SK-N-MC (cell line): ENCODE results near the gene AK1.
"Not testable (repeated sequence)": the region's sequence is repeated elsewhere in the genome, so short reads cannot be mapped to it uniquely, and the experiment has no call there.

Experiments
- DNase-seq: peaks from one replicate; pipeline ENCODE4 v3.0.0-alpha.2; 2011; ENCODE audit warnings: low read depth, low spot score
- H3K27ac ChIP-seq: fragments of 200-600 bp; sonication (generic); 2 replicates; pipeline ENCODE4 v1.5.1; 2016; ENCODE audit warnings: mixed run types
- H3K36me3 ChIP-seq: fragments of 200-600 bp; sonication (generic); 2 replicates; pipeline ENCODE4 v1.6.1; 2017; ENCODE audit warnings: antibody characterized with exemption, low read length, mixed read lengths; ENCODE audit not compliant: insufficient read depth
- H3K4me3 ChIP-seq: fragments of 200-600 bp; sonication (generic); 2 replicates; pipeline ENCODE4 v1.5.1; 2016
- H3K9ac ChIP-seq: fragments of 200-600 bp; sonication (generic); 2 replicates; pipeline ENCODE4 v1.8.0; 2017; ENCODE audit warnings: mixed run types, mixed read lengths; ENCODE audit not compliant: insufficient read length
- H3K9me3 ChIP-seq: fragments of 200-600 bp; sonication (generic); 2 replicates; pipeline ENCODE4 v1.6.1; 2017; ENCODE audit warnings: low read depth, mild to moderate bottlenecking, antibody characterized with exemption, low read length, moderate library complexity, mixed read lengths
- EZH2 ChIP-seq: fragments of 200-600 bp; sonication (generic); IDR thresholded peaks from one replicate; pipeline ENCODE4 v1.6.1; 2017; ENCODE audit warnings: antibody characterized with exemption
- FOXP2 ChIP-seq: optimal IDR thresholded peaks from 2 replicates; pipeline ENCODE3; 2011; ENCODE audit warnings: mild to moderate bottlenecking, moderate library complexity; ENCODE audit not compliant: insufficient read depth; ENCODE audit errors: extremely low read length, control extremely low read depth
- POLR2AphosphoS5 ChIP-seq: IDR thresholded peaks from 2 replicates; pipeline ENCODE4 v1.6.1; 2012; ENCODE audit warnings: mild to moderate bottlenecking, low read depth, low read length, borderline replicate concordance

AK1 gene

GRCh38 chr9:127852829-127853228 lies 24.6 kb downstream of the AK1 start:
- Histone ChIP-seq H3K4me3 (peak overlapping the region; percentile 81), H3K36me3 (peaks cover 12% of the 10 kb centered on the region), H3K27ac (no peak overlapping the region), H3K9me3 (no peaks in the 10 kb centered on the region), H3K9ac (no peak overlapping the region)
- TF ChIP-seq FOXP2 (no peak), EZH2 (no peak)
- DNase-seq, result no peak

- H3K4me3 ChIP-seq, result no peak overlapping the region
- TF ChIP-seq POLR2AphosphoS5 (no peak), EZH2 (no peak), FOXP2 (no peak)
- DNase-seq, result no peak
- no peaks in the 10 kb centered on the region for H3K9me3 ChIP-seq
- peaks cover 12% of the 10 kb centered on the region for H3K36me3 ChIP-seq
- H3K27ac ChIP-seq, result no peak overlapping the region
- H3K9ac ChIP-seq, result no peak overlapping the region
Observed at GRCh38 chr9:127850286-127850830, 27.1 kb downstream of the AK1 start.

GRCh38 chr9:127848756-127849504 lies 28.5 kb downstream of the AK1 start:
- Histone ChIP-seq H3K9me3 (no peaks in the 10 kb centered on the region), H3K4me3 (no peak overlapping the region), H3K9ac (no peak overlapping the region), H3K27ac (no peak overlapping the region), H3K36me3 (peaks cover 12% of the 10 kb centered on the region)
- TF ChIP-seq POLR2AphosphoS5, result no peak
- TF ChIP-seq EZH2, result no peak
- TF ChIP-seq FOXP2, result no peak
- DNase-seq, result no peak

GRCh38 chr9:127847833-127848755 lies 29.4 kb downstream of the AK1 start:
- Histone ChIP-seq H3K9ac (no peak overlapping the region), H3K36me3 (peaks cover 12% of the 10 kb centered on the region), H3K4me3 (no peak overlapping the region), H3K27ac (no peak overlapping the region), H3K9me3 (no peaks in the 10 kb centered on the region)
- TF ChIP-seq EZH2 (no peak), POLR2AphosphoS5 (no peak), FOXP2 (no peak)
- no peak for DNase-seq

GRCh38 chr9:127847178-127847510 lies 30.3 kb downstream of the AK1 start:
- Histone ChIP-seq H3K9me3 (no peaks in the 10 kb centered on the region), H3K27ac (no peak overlapping the region), H3K9ac (no peak overlapping the region), H3K4me3 (no peak overlapping the region), H3K36me3 (peaks cover 11% of the 10 kb centered on the region)
- no peak for DNase-seq
- no peak for TF ChIP-seq FOXP2
- TF ChIP-seq EZH2, result no peak
- TF ChIP-seq POLR2AphosphoS5, result no peak

GRCh38 chr9:127846443-127847177 lies 30.9 kb downstream of the AK1 start:
- TF ChIP-seq EZH2, result no peak
- TF ChIP-seq POLR2AphosphoS5, result no peak
- TF ChIP-seq FOXP2, result no peak
- DNase-seq, result no peak
- no peak overlapping the region for H3K9ac ChIP-seq
- H3K36me3 ChIP-seq, result peaks cover 8% of the 10 kb centered on the region
- no peaks in the 10 kb centered on the region for H3K9me3 ChIP-seq
- no peak overlapping the region for H3K4me3 ChIP-seq
- H3K27ac ChIP-seq, result no peak overlapping the region

GRCh38 chr9:127845619-127846018 lies 31.9 kb downstream of the AK1 start:
- not testable (repeated sequence) for H3K27ac ChIP-seq, H3K9me3 ChIP-seq, H3K9ac ChIP-seq, H3K4me3 ChIP-seq, DNase-seq, H3K36me3 ChIP-seq

GRCh38 chr9:127844821-127845359 lies 32.6 kb downstream of the AK1 start:
- Histone ChIP-seq H3K36me3 (peaks cover 8% of the 10 kb centered on the region), H3K9ac (no peak overlapping the region), H3K4me3 (no peak overlapping the region), H3K27ac (no peak overlapping the region), H3K9me3 (no peaks in the 10 kb centered on the region)
- TF ChIP-seq POLR2AphosphoS5 (no peak), FOXP2 (no peak), EZH2 (no peak)
- DNase-seq, result no peak
